HepG2 (cell line): Measurements from ENCODE around the gene RAET1L. TPM values are rescaled to one million over a fixed set of nuclear protein-coding genes. Genes with fewer than 3 reads are reported as not detected.

ENCODE experiments used
- ATAC-seq: fragments of 200-7000 bp; cut with Tn5 transposase; 3 replicates; pipeline ENCODE4 v1.9.1; 2020; ENCODE audit warnings: mild to moderate bottlenecking, moderate library complexity
- BruUV-seq: library from RNA; stranded (reverse); fragments of 400-500 nt; replicated peaks from 2 replicates; lab custom pipeline; 2021; lab: Mats Ljungman, UMichigan
- CTCF ChIA-PET: fragments of 300-600 bp; formaldehyde crosslinking; extraction: SDS; loops from one replicate; lab custom pipeline; 2021; ENCODE audit warnings: low total read pairs, inconsistent platforms, low intra/inter-chr PET ratio; lab: Yijun Ruan, JAX
- POLR2A ChIA-PET: fragments of 350-600 bp; sonication (Branson Sonifier 250); formaldehyde crosslinking; loops from one replicate; lab custom pipeline; 2020; ENCODE audit warnings: antibody characterized with exemption, inconsistent platforms; lab: Yijun Ruan, JAX
- DNase-seq: peaks from one replicate; pipeline ENCODE4 v3.0.0-alpha.2; 2015; ENCODE audit warnings: low spot score
- FAIRE-seq: peaks from 3 replicates; lab custom pipeline; 2011; peaks lifted over from hg19 to GRCh38; lab: Jason Lieb, UNC
- H2AFZ ChIP-seq: one replicate; pipeline ENCODE4 v1.6.1; 2011; ENCODE audit warnings: low read length, inconsistent platforms
- H3K27ac ChIP-seq: fragments of 300-600 bp; 3 replicates; pipeline ENCODE4 v1.8.0; 2011; ENCODE audit warnings: mixed run types, mild to moderate bottlenecking, mixed read lengths, low read length, inconsistent platforms; ENCODE audit not compliant: insufficient read depth; ENCODE audit errors: extremely low read length
- H3K27me3 ChIP-seq, 2 experiments: fragments of 200-600 bp in 1 of 2; 2 replicates in 1 of 2; 3 replicates in 1 of 2; pipeline versions ENCODE4 v1.6.0 to v1.8.0; 2011; ENCODE audit warnings: low read length in 2 of 2, mild to moderate bottlenecking in 2 of 2, moderate library complexity in 2 of 2, inconsistent platforms in 1 of 2; ENCODE audit not compliant: insufficient read depth in 2 of 2, control insufficient read depth in 1 of 2
- H3K36me3 ChIP-seq, 2 experiments: fragments of 200-600 bp in 1 of 2; replicated peaks in 1 of 2; 2 replicates in 1 of 2; 3 replicates in 1 of 2; pipeline versions ENCODE4 v1.5.1 to v1.8.0; 2011; ENCODE audit warnings: low read length in 2 of 2, inconsistent platforms in 1 of 2; ENCODE audit not compliant: insufficient read depth in 2 of 2, control insufficient read depth in 1 of 2
- H3K4me1 ChIP-seq: 2 replicates; pipeline ENCODE4 v1.5.1; 2012; ENCODE audit warnings: low read length, inconsistent platforms; ENCODE audit not compliant: insufficient read depth
- H3K4me2 ChIP-seq: 2 replicates; pipeline ENCODE4 v1.6.0; 2011; ENCODE audit warnings: low read depth, low read length, inconsistent platforms
- H3K4me3 ChIP-seq, 3 experiments: fragments of 200-600 bp in 1 of 3; sonication (generic), shearing (Covaris generic) in 1 of 3; replicated peaks in 1 of 3; 2 replicates each; pipeline ENCODE4 v1.5.1; 2011 to 2016; ENCODE audit warnings: low read length in 3 of 3, inconsistent platforms in 2 of 3, low read depth in 2 of 3, mild to moderate bottlenecking in 2 of 3, control low read depth in 1 of 3, mixed read lengths in 1 of 3; ENCODE audit not compliant: insufficient read depth in 1 of 3
- H3K79me2 ChIP-seq: one replicate; pipeline ENCODE4 v1.6.1; 2011; ENCODE audit warnings: low read length, inconsistent platforms; ENCODE audit not compliant: insufficient read depth
- H3K9ac ChIP-seq: 2 replicates; pipeline ENCODE4 v1.6.0; 2011; ENCODE audit warnings: mild to moderate bottlenecking, low read depth, low read length, inconsistent platforms; ENCODE audit not compliant: insufficient read depth
- H3K9me3 ChIP-seq: 2 replicates; pipeline ENCODE4 v1.5.1; 2012; ENCODE audit warnings: mild to moderate bottlenecking, low read length
- H4K20me1 ChIP-seq: 2 replicates; pipeline ENCODE4 v1.6.0; 2011; ENCODE audit warnings: inconsistent platforms, mild to moderate bottlenecking, low read length, moderate library complexity; ENCODE audit not compliant: insufficient read depth
- DR1 ChIP-seq: sonication (generic); formaldehyde crosslinking; IDR thresholded peaks from 2 replicates; pipeline ENCODE4 v1.8.0; 2021; ENCODE audit warnings: mild to moderate bottlenecking, missing genetic modification reagents, inconsistent platforms
- NCOA1 ChIP-seq: sonication (generic); formaldehyde crosslinking; IDR thresholded peaks from 2 replicates; pipeline ENCODE4 v1.9.0; 2021; ENCODE audit warnings: missing genetic modification reagents
- NCOR1 ChIP-seq: fragments of 200-600 bp; sonication (generic); IDR thresholded peaks from 2 replicates; pipeline ENCODE4 v1.7.0; 2017; ENCODE audit warnings: antibody characterized with exemption, low read length, borderline replicate concordance
- TBL1XR1 ChIP-seq: fragments of 150-350 bp; IDR thresholded peaks from 2 replicates; pipeline ENCODE4 v1.6.1; 2014; ENCODE audit warnings: borderline replicate concordance, low read length; ENCODE audit not compliant: partially characterized antibody
- ZNF883 ChIP-seq: sonication (generic); formaldehyde crosslinking; IDR thresholded peaks from 2 replicates; pipeline ENCODE4 v1.5.1; 2020; ENCODE audit warnings: mild to moderate bottlenecking, missing genetic modification reagents; ENCODE audit errors: not compliant biosample characterization
- WGBS: methylation state at CpG from one replicate; pipeline ENCODE4 v1.1.6; 2017; ENCODE audit warnings: low lambda C conversion rate; 5-methylcytosine and 5-hydroxymethylcytosine counted together
- in situ Hi-C: cut with HindIII; loops from 2 replicates; pipeline ENCODE4 v1.10.0; 2017; ENCODE audit warnings: low pct_unique_long_range_greater_than_20kb; ENCODE audit not compliant: extremely low pct_ligation_motif_present
- intact Hi-C: fragments of 100-400 bp; cut with micrococcal nuclease; formaldehyde crosslinking; loops from one replicate; pipeline ENCODE4 v1.10.0; 2022; ENCODE audit not compliant: unreplicated experiment
- polyA plus RNA-seq, 8 experiments: library from polyadenylated mRNA; depleted of rRNA in 3 of 8; stranded (reverse) in 7 of 8; unstranded in 1 of 8; fragments of >200 nt; fragmentation: Illumina TruSeq in 4 of 8; extraction: Trizol in 4 of 8; gene quantifications; 2 replicates each; pipeline versions ENCODE4 v1.2.1 to v1.2.3, GENCODE V29; 2011 to 2016; ENCODE audit warnings: low read depth in 4 of 8, missing spikeins in 1 of 8, mixed read lengths in 1 of 8; ENCODE audit not compliant: insufficient read depth in 1 of 8
- total RNA-seq, 5 experiments: library from RNA; depleted of rRNA; stranded (reverse); fragments of >200 nt; fragmentation: Illumina TruSeq; extraction: Trizol; gene quantifications; 2 replicates each; pipeline ENCODE4 v1.2.3, GENCODE V29; 2016; ENCODE audit warnings: low read depth in 1 of 5
- TF ChIP-seq, protein P1 (sequence below): sonication (generic); formaldehyde crosslinking; IDR thresholded peaks from 2 replicates; pipeline ENCODE4 v1.4.0; 2020; ENCODE audit warnings: missing genetic modification reagents

Gene RAET1L
- total and polyA plus RNA-seq, 2 of the 13 experiments (the other 11 are each of a cell fraction or from before 2014, with no cell fraction given): not detected

DNA sequence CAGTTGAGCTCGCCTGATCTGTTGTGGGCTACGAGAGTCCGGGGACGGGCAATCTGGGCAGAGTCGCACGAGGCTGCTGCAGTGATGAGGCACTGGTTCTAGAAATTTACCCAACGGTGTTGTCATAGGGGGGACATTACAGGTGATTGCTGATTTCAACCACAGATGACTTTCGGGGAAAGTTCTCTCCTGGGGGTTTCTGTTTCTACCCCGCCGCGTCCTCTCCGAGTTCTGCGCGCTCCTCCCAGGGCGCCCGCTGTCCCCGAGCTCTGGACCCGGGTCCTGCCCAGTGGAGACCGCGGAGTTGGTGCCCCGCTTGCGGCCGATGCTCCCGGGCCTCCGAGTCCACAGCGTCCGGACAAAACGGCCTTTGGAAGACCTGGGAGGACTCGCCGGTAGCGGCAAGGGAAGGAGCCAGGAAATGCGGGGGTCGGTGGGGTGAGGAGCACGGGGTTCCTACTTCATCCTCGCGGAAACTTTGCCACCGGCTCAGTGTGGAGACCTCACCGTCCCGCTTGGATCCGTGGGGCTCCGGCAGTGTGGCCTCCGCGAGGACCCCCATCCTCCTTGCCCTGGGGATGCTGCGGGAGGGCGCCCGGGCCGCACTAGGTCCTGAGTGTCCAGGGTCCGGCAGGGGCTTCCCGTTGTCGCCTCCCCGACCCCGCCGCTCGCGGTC lies 12.3 kb upstream of the RAET1L start:
- Histone ChIP-seq H3K36me3 (no peaks in the 10 kb centered on the region), H3K79me2 (no peaks in the 10 kb centered on the region), H3K4me3 (no peak overlapping the region), H2AFZ (no peak overlapping the region), H3K4me2 (no peak overlapping the region), H3K9me3 (no peaks in the 10 kb centered on the region), H3K9ac (no peak overlapping the region), H3K4me1 (no peaks in the 10 kb centered on the region), H3K27ac (no peak overlapping the region), H4K20me1 (no peaks in the 10 kb centered on the region), H3K27me3 (peaks cover 9 to 55% of the 10 kb centered on the region in 2 experiments)
- BruUV-seq: no TSS peak
- TF ChIP-seq ZNF883 (CRISPR knock-in tag) (no peak), TBL1XR1 (no peak), NCOR1 (no peak), NCOA1 (CRISPR knock-in tag) (no peak), DR1 (CRISPR knock-in tag) (no peak)
- TF ChIP-seq, protein P1, sequence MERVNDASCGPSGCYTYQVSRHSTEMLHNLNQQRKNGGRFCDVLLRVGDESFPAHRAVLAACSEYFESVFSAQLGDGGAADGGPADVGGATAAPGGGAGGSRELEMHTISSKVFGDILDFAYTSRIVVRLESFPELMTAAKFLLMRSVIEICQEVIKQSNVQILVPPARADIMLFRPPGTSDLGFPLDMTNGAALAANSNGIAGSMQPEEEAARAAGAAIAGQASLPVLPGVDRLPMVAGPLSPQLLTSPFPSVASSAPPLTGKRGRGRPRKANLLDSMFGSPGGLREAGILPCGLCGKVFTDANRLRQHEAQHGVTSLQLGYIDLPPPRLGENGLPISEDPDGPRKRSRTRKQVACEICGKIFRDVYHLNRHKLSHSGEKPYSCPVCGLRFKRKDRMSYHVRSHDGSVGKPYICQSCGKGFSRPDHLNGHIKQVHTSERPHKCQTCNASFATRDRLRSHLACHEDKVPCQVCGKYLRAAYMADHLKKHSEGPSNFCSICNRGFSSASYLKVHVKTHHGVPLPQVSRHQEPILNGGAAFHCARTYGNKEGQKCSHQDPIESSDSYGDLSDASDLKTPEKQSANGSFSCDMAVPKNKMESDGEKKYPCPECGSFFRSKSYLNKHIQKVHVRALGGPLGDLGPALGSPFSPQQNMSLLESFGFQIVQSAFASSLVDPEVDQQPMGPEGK (CRISPR knock-in tag): no peak
- in situ Hi-C loops: no loop called here
- intact Hi-C loops: no loop called here
- ChIA-PET CTCF (no interaction called here), POLR2A (no interaction called here)
- no peak for DNase-seq
- WGBS: 18% methylated on average over 42 of the region's 55 CpGs
- ATAC-seq: peak; percentile 48; the same call in 2 of the 3 replicates
- FAIRE-seq: no peak
